ENCODE results near the gene ZNF827.

Gene ZNF827

GRCh38 chr4:145935253-145936141, 3.1 kb downstream of the ZNF827 start:
- DNase-seq (ENCODE audit: low read depth in 2 of 2), result no peak

GRCh38 chr4:145934434-145935047, 4.1 kb downstream of the ZNF827 start:
- DNase-seq (ENCODE audit: low read depth in 2 of 2), result no peak

GRCh38 chr4:145933134-145933533, 5.5 kb downstream of the ZNF827 start:
- no peak for DNase-seq (ENCODE audit: low read depth in 2 of 2)

- DNase-seq (ENCODE audit: low read depth in 2 of 2), result no peak
These were observed 7.2 kb downstream of the ZNF827 start for GRCh38 chr4:145931403-145931802.

GRCh38 chr4:145930592-145930991, 8.0 kb downstream of the ZNF827 start:
- DNase-seq (ENCODE audit: low read depth in 2 of 2), result no peak

GRCh38 chr4:145929415-145930178, 9.0 kb downstream of the ZNF827 start:
- DNase-seq (ENCODE audit: low read depth in 2 of 2), result no peak

GRCh38 chr4:145928748-145929147, 9.9 kb downstream of the ZNF827 start:
- no peak for DNase-seq (ENCODE audit: low read depth in 2 of 2)

- DNase-seq (ENCODE audit: low read depth in 2 of 2), result no peak
These were observed 11.6 kb downstream of the ZNF827 start for GRCh38 chr4:145927030-145927429.

GRCh38 chr4:145921231-145921630, 17.4 kb downstream of the ZNF827 start:
- no peak for DNase-seq (ENCODE audit: low read depth in 2 of 2)

GRCh38 chr4:145920205-145920604, 18.4 kb downstream of the ZNF827 start:
- peak; percentile 84 to 86 for DNase-seq (ENCODE audit: low read depth in 2 of 2)

GRCh38 chr4:145912376-145912775, 26.2 kb downstream of the ZNF827 start:
- DNase-seq (ENCODE audit: low read depth in 2 of 2), result no peak

- DNase-seq (ENCODE audit: low read depth in 2 of 2), result no peak
These were observed 28.9 kb downstream of the ZNF827 start for GRCh38 chr4:145909773-145910172.

- DNase-seq (ENCODE audit: low read depth in 2 of 2), result no peak
These were observed 29.3 kb downstream of the ZNF827 start for GRCh38 chr4:145909281-145909715.

- DNase-seq (ENCODE audit: low read depth in 2 of 2), result no peak
These were observed 30.8 kb downstream of the ZNF827 start for GRCh38 chr4:145907812-145908211.

- DNase-seq (ENCODE audit: low read depth in 2 of 2), result no peak
These were observed 31.2 kb downstream of the ZNF827 start for GRCh38 chr4:145907390-145907789.

GRCh38 chr4:145904413-145905177, 34.0 kb downstream of the ZNF827 start:
- no peak for DNase-seq (ENCODE audit: low read depth in 2 of 2)

GRCh38 chr4:145902522-145902921, 36.1 kb downstream of the ZNF827 start:
- no peak for DNase-seq (ENCODE audit: low read depth in 2 of 2)

GRCh38 chr4:145899886-145900460, 38.6 kb downstream of the ZNF827 start:
- no peak for DNase-seq (ENCODE audit: low read depth in 2 of 2)

- DNase-seq (ENCODE audit: low read depth in 2 of 2), result no peak
These were observed 39.6 kb downstream of the ZNF827 start for GRCh38 chr4:145898926-145899531.

GRCh38 chr4:145898466-145898865, 40.2 kb downstream of the ZNF827 start:
- no peak for DNase-seq (ENCODE audit: low read depth in 2 of 2)

- DNase-seq (ENCODE audit: low read depth in 2 of 2), result no peak
These were observed 43.6 kb downstream of the ZNF827 start for GRCh38 chr4:145895056-145895455.

All from fibroblast of skin of left biceps (primary cell).